GM18861 (cell line): Measurements from ENCODE around the gene FAM163A.
"Not testable (repeated sequence)": the region's sequence is repeated elsewhere in the genome, so short reads cannot be mapped to it uniquely, and the experiment has no call there.

ENCODE experiments used
- ATAC-seq: cut with Tn5 transposase; IDR thresholded peaks from one replicate; pipeline ENCODE4 v1.9.1; 2021; ENCODE audit not compliant: unreplicated experiment

Gene FAM163A

DNA sequence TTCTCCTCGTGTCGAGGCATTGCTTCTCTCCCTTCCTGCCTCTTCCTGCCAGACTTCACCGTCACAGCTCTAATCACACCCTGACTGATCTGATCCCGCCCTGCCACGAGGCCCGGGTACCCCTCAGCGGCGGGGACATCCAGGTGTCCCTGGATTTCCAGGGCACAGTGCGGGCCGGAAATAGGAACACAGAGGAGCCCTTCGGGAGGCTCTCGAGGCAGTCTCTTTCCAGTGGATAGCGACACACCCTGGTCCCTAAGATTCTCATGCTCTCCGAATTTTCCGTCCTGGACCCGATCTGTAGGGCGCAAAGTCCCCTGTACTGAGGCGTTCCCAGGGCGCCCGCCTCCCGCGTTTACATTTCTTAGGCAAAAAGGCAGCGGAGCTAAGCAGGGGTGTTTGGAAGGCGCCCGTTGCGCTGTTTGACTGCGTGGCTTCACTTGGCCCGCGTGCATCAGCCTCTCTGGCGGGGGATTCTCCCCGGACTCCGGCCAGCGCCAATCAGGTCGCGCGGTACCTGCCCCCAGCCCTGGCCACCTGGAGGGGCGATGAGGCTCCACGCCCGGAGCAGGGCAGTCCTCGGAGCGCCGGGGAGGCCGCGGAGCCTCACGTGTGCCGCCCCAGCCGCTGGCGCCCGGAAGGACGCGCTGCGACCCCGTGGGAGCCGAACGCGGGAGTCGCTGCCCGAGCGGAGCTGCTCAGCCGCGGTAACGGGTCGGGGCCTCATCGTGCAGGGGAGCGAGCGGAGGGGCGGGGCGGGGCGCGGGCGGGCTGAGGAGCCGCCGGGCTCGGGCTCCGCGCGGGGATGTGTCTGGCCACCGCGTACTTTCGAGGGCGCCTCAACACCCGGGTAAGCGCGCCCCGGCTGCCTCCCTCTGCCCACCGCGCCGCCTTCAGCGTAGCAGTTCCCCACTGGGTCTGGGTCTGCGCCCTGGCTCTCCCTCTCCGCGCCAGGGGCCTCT lies at the start of gene FAM163A:
TSS of gene FAM163A (plus strand) at position 575 of the 962 bp plus-strand sequence. CDS start 69,807 bp downstream, outside the sequence.
- ATAC-seq, result no peak

- not testable (repeated sequence) for ATAC-seq
Measured at GRCh38 chr1:179694530-179694929, 48.6 kb upstream of the FAM163A start.

DNA sequence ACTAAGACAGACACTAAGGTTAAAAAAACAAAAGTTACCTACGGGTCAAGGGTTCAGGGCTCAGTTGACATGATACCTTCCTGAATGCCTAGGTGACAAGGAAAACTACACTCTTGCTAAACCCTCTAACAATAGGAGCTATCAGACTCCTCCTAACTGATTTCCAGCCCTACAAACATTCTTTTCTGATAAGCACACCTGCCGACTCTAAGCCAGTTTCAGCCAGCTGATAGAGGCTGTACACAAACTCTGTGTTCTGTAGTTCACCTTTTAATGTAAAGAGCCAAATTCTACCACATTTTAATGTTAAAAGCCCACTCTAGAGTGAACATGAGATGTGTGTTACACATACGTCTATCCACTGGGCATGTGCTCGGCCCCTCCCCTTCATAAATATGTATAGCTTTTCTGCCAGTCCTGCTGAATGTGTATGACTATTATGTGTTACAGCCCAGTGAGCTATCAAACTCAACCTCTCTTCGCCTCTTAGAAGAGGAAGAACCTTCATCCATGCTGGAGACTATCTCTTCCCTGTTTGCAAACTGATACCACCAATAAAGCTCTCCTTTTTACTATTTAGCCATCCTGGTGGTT lies 40.0 kb upstream of the FAM163A start:
- no peak for ATAC-seq

DNA sequence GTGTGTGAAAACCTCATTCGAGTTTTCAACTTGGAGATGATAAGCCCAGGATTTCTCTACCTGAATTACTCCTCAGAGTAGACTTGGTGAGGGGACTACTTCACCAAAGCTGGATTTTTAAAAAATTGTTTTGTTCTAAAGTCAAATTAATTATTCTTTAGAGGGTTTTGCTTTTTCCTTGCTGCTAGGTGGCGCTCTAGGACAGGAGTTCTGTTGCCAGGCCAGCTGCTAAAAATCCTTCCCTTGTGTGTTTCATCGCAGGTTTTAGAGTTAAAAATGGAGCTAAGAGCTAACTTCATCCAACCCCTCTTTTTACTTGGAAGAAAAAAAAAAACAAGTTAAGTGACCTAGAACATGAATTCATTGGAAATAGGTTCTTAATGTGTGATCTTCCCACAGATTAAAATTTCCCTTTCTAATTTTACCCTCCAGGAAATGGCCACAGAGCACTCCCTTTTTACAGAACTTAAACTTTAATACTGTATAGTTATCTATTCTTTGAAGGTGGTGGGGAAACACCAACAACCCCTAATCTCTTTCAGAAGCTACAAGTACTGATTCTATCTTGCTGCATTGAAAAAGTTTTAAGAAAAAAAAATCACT lies 36.7 kb upstream of the FAM163A start:
- no peak for ATAC-seq

GRCh38 chr1:179707406-179707805 lies 35.7 kb upstream of the FAM163A start:
- ATAC-seq, result no peak

GRCh38 chr1:179708434-179709195 lies 34.5 kb upstream of the FAM163A start:
- no peak for ATAC-seq

DNA sequence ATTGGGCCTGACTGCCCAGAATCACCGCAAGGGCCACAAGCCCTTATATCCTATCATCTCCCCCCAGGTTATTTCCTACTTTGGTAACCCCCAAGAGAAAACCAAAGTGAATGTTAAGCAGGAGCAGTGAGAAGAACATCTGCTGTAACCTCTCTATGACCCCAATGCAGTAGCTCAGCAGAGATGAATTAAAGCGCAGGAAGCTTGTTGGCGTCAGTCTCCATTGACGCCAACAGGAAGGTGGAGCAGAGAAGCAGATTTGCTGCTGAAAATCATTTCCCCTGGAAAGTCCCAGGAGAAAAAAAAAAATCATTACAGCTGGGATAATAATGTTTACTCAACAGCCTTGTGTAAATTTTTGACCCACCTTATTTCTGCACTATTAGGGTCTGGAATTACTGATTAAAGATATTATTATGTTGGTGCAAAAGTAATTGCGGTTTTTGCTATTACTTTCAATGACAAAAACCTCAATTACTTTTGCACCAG lies 33.2 kb upstream of the FAM163A start:
- peak; percentile 69 for ATAC-seq

GRCh38 chr1:179714159-179714558 lies 28.9 kb upstream of the FAM163A start:
- no peak for ATAC-seq

DNA sequence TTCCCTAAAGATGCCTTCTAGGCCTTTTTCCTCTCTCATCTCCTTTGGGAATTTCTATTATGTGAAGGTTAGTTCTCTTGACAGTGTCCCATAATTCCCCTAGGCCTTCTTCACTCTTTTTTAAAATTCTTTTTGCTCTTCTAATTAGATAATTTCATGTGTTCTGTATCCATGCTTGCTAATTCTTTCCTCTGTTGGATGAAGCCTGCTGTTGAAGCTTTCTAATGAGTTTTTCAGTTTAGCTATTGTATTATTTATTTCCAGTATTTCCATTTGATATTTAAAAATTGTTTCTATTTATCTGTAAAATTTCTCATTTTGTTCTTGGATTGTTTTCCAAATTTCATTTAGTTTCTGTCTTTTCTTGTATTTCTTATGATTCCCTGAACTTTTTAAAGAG lies 28.5 kb upstream of the FAM163A start:
- no peak for ATAC-seq

DNA sequence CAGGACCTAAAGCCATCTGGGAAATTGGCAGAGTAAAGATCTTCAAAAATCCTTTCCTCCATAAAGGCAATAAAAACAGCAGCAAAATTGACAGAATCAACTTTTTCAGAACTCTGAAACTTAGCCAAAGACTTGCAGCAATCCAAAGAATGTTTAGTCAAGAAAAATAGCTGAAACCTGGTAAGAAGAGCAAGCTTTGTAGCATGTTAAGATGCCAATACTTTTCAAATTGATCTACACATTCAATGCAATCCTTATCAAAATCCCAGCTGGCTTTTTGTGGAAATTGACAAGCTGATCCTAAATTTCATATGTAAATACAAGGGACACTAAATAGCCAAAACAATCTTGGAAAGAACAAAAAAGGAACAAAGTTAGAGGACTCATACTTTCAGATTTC lies 23.8 kb upstream of the FAM163A start:
- ATAC-seq, result no peak

- ATAC-seq, result no peak
Measured at GRCh38 chr1:179728271-179728670, 14.8 kb upstream of the FAM163A start.

DNA sequence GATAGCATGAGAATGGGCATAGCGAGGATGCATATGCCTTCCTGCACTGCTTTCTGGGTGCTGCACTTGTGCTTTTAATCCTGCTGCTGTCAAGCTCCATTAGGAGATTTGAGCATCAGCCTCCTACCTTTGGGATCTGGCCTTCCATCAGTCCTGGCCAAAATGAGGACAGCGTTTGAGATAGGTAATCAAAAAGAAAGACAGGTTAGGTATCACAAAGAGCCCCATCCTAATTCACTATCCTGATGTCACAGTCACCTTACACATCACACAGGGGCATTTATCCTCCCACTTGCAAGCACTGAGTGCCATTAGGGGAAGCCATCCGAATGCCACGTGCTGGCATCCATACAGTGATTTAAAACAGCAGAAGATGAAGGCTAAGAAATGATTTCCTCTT lies 13.2 kb upstream of the FAM163A start:
- ATAC-seq, result no peak

DNA sequence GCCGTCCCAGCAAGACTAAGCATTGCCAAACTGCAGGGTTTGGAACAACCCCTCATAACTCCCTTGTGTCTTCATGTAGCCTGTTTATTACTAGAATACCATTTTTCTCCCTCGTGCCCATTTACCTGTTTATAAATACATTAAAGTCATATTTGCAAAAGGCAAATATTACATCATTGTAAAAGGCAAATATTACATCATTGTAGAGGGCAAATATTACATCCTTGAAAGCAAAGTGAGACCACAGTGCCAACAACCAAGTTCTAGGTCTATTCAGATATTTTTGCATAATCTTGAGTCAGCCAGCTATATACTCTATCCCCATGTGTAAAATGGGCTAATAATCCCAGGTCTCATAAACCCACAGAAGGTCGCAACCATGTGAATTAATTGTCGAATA lies 11.4 kb upstream of the FAM163A start:
- no peak for ATAC-seq

DNA sequence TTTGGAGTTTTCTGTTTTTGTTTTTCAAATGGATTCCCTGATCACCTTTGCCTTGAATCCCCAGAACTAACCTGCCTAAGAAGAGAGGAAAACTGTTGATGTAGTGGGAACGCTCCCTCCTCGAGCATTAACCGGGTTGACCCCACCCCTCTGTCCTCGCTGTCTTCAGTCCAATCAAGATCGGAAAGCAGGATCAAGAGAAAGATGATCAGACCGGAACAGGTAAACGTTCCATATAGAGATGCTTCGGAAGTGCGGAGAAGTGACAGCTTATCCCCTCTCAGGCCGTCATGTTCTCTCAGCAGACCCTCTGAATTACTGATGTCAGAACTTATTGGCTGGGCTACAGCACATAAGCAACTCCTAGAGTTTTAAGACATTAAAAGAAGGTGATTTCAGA lies 800 bp upstream of the FAM163A start:
- ATAC-seq, result no peak

DNA sequence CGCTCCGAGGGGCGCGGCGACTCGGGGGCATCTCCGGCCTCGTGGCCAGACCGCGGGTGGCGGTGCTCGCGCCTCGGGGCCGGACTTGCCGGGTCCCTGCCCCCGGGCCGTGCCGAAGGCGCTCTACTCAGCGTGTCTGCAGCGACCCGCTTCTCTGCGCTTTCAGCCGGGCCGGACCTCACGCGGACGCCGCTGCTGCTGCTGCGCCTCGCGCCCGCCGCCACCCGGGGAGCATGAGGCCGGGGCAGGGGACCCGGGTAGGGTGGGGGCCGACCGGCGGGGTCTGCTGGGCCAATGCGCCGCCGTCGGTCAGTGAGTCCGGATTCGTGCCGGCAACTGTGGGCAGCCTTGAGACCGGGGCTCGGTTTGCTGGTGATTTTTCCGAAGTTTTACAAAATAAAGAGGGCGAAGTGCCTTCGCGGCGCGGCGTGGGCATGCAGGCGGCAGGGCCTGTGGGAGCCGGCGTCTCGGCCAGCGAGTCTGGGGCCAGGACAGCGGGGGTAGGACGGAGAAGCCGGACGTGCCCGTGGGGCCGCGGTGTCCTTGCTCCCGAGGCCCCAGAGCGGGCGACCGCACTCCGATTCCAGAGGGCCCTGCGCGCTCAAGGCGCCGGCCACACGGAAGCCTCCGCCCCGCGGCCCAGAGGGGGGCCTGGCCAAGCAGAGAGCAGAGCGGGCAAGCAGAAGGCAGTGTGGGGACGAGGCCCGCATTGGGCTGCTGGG lies 749 bp downstream of the FAM163A start:
- ATAC-seq, result no peak

DNA sequence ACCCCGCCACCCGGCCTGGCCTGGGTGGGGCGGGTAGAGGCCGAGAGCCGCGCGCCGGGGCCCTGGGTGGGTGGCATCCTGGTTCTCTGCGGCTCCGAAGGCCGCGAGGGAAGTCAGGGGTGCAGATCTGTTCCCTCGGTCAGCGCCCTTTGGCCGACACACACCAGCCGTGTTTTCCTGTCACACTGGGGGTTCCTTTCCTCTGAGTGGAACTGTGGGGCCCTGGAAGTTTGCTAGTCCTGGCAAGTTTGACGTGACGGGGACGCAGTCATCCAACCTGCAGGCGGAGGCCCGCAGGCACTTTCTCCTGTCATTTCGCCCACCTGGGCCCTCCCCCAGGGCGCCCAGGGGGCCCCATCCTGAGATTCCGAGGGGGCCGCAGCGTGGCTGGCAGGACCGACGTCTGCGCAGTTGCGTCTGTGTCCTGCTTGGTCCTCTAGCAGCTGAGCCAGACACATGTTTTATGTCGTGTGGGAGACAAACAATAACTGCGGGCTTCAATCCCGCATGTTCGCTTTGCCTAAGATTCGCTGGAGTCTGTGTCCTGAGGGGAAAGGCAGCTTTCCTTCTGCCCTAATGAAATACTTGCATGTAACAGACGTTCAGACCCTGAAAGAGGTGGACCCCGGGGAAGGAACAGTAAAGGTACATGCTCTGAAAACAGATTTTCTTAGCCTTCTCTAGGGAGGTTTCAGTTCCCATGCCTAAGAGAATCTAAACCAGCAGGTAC lies 1.5 kb downstream of the FAM163A start:
- no peak for ATAC-seq

DNA sequence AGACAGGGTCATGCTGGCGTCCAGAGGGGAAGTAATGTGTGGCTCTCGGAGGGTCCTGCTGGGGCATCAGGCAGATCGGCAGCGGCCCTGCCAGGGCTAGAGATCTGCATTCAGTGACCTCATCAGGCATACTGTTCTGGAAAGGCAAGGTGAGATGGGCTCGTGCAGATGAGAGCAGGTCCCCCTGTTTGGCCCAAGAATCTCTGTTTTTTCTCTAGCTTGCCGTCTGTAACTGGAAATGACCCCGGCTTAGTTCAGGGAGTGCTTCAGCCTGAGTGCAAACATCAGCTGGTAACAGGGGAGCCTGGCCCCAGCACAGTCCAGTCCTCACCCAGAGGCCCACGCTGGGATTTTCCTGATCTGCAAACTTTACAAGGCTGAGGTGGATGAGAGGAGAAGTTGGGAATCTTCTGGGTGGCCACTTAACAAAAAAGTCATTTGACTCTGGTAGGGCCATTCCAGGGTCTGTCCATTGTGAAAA lies 2.1 kb downstream of the FAM163A start:
- ATAC-seq, result no peak

GRCh38 chr1:179745743-179746142 lies 2.7 kb downstream of the FAM163A start:
- ATAC-seq, result no peak

DNA sequence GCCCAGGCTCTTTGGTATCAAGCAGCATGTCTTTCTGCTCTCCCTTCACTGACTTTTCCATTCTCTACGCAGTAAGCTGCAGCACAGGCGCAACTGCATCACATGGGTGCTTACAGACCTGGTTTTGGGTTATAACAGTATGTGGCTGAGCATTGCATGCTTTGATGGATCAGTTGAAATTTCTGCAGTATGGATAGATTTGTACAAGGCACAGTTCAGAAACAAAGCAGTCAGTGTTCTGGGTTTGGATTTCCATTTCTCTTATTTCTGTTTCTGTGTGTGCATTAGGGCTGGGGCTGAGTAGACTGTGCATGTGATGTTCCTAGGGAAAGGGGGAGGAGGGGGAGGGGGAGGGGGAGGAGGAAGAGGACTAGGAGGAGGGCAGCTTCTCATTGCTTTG lies 4.5 kb downstream of the FAM163A start:
- no peak for ATAC-seq

DNA sequence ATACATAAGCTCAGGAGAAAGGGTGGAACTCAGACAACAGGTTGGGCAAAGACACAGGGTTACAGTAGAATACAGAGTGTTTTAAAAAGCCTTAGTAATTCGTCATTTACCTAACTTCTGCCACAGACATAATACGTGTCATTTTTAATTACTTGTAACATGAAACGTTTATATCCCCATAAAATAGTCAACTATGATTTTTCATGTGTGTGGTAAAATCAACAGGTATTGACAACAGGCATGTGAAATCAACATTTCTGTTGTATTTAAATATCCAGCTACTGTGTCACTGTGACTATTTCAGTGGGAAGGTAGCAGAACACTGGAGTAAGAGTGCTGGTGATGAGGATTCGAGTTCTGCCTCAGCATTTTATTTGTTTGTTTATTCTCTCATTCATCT lies 5.7 kb downstream of the FAM163A start:
- no peak for ATAC-seq
